Dedifferentiated amniotic fluid mesenchymal stem cell (primary cell): ENCODE data around the gene SPARCL1.
"Not testable (repeated sequence)": the region's sequence is repeated elsewhere in the genome, so short reads cannot be mapped to it uniquely, and the experiment has no call there.

Experiments used
- DNase-seq: peaks from one replicate; pipeline ENCODE4 v3.0.0-alpha.2; 2016; ENCODE audit errors: extremely low spot score

Gene SPARCL1, protein sequence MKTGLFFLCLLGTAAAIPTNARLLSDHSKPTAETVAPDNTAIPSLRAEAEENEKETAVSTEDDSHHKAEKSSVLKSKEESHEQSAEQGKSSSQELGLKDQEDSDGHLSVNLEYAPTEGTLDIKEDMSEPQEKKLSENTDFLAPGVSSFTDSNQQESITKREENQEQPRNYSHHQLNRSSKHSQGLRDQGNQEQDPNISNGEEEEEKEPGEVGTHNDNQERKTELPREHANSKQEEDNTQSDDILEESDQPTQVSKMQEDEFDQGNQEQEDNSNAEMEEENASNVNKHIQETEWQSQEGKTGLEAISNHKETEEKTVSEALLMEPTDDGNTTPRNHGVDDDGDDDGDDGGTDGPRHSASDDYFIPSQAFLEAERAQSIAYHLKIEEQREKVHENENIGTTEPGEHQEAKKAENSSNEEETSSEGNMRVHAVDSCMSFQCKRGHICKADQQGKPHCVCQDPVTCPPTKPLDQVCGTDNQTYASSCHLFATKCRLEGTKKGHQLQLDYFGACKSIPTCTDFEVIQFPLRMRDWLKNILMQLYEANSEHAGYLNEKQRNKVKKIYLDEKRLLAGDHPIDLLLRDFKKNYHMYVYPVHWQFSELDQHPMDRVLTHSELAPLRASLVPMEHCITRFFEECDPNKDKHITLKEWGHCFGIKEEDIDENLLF

DNA sequence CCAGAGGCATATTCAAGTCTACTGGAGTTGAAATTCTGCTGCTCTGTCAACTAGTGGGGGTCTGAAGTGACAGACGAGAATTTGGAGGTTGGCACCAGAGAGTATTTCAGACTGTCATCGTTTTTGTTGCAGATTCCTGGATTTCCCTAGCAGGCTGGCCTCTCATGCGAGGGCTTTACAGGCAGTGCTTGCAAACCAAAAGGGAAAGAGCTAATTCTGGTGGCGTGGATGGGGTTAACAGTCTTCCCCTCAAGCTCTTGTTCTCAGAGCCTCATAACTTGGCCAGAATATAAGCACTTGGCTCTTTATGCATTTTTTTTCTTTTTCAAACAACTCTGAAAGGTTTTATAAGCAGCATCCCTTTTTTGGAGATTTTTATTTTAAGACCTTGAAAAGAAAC lies at the start of gene SPARCL1:
Gene SPARCL1 (minus strand): TSS at position 190 of the 400 bp plus-strand sequence. CDS start 29,802 bp downstream, outside the sequence.
- DNase-seq, result no peak

DNA sequence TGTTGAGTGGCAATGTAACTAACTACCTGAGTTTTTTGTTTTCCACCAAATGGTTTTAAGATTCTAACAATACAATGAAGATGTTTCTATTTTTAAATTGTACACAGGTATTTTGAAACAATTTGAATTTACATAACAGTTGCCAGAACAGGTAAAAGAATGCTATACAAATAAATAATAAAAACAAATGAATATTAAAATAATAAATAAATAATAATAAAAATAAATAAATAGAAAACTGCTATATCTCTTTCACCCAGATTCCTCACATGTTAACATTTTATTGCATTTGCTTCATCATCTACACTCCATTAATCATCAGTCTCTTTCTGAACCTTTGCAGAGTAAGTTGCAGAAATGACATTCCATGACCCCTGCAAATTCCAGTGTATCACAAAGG lies 46.8 kb upstream of the SPARCL1 start:
- DNase-seq, result no peak

DNA sequence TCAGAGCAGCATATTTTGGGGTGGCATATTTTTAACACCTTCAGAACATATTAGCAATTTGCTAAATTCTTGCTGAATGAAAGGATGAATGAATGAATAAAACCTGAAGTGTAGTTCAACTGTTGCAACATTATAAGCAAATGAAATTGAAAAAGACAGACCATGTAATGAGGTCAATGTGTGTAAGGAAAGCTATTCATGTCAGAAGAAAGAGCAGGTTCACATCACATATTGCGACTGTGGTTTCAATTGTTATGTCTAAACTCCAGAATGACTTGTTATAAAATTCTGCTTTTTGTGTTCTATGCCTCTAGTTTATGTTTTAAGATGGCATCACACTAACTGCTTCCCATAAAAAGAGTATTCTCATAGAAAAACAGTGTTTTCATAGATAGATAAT lies 46.2 kb upstream of the SPARCL1 start:
- DNase-seq, result no peak

DNA sequence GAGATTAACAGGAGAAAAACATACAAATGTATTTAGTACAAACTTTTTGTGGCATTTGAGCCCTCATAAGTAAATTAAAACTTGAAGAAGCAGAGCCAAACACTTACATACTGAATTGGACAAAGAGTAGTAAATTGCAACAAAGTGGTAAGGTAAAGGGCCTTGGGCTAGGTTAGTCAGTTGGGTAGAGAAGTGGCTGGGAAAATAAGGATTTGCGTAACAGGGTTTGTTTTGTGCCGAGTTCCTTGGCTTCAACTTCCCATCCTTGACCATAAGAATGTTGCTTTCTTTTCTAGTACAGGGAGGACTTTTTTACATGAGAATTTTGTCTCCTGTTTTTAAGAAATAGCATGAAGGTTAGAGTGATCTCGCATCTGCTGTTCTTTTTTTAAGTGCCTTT lies 45.8 kb upstream of the SPARCL1 start:
- no peak for DNase-seq

DNA sequence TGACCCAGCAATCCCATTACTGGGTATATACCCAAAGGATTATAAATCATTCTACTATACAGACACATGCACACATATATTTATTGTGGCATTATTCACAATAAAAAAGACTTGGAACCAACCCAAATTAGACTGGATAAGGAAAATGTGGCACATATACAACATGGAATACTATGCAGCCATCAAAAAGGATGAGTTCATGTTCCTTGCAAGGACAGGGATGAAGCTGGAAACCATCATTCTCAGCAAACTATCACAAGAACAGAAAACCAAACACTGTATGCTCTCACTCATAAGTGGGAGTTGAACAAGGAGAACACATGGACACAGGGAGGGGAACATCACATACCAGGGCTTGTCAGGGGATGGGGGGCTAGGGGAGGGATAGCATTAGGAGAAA lies 45.2 kb upstream of the SPARCL1 start:
- DNase-seq, result not testable (repeated sequence)

DNA sequence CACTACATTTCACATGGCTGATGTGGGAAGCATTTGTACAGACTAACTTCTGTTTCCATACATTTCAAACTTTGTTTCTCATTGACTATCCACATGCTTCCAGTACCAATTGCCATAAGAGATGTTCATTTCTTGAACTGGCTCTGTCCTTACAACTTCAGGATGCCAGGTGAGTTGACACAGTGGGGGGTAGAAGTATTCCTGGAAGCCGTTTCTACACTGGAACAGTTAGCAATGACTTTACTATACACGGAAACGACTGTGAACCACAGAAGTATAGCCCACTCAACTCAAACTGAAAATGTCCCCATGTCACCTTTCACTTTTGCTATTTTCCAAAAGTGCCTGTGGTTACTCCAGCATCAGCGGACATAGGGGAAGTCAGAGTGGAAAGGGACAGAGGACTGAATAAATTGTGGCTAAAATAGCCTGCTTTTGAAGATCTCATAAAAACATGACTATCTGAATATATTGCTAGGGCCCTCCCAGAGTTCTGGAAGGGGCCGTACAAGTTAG lies 41.2 kb upstream of the SPARCL1 start:
- DNase-seq, result no peak

DNA sequence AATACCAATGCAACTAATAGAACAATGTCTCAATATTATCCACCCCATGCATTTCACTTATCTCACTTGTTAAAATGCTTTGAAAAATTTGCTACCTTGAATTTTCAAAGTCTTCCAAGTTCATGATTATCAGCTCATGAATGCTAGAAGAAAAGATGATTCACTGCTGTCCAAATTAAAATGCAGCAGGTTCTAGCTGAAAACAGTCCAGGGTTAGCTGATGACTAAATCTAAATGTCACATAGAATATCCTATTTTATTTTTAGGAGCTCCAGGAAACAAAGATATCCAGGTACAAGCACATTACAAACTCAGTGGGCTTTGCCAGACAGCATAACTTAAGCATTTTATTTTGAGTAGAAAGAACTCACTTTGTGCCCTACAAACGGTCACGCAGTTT lies 38.0 kb upstream of the SPARCL1 start:
- DNase-seq, result no peak

DNA sequence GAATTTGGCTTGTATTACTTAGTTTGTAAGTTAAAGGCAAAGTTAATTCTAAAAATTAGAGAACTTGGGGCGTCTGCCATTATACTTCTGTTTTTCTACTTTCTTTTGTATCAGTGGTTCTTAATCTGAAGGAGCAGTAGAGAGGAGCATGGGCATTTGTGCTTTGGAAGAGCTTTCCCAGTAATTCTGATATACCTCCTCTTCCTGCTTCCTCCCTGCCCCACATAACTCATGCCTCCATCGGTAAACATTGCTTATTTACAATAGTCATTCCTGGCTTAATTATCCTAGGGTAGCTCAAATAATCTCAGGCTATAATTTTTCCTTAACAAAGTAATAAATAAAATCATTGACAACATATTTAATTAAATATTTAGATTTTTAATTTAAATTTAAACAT lies 37.1 kb upstream of the SPARCL1 start:
- no peak for DNase-seq

DNA sequence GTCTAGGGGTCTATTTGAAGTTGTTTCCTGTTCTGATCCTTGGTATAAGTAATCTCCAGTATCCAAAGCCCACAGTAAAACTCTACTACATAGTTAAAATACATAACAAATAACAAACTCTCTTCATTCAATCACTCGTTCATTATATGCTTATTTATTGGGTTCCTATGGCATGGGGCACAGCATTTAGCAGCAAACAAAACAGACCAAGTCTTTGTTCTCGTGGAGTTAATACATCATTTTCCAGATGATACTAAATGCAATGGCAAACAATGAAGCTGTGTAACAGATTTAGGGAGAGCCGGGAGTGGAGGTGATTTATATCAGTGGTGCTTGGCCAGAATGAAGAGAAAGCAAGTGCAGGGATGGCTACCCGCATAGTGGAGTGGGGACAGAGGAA lies 36.6 kb upstream of the SPARCL1 start:
- DNase-seq, result no peak

DNA sequence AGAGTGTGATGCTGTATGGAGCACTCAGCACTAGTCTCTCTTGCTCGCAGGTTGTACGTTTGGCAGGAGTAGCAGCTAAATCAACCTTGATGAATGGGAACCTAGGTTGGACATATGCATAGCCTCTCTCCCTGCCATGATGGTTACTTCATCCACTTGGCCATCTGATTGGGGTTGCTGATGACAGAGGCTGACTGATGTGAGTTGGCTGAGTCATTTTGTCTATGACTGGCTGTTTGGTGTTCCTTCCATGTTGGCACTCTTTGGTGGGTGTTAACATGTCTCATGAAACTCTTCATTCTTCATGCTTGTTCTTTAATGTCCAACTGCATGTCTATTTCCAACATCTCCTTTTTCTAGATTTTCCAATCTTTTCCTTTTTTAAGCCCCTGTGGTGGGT lies 31.6 kb upstream of the SPARCL1 start:
- DNase-seq, result no peak

DNA sequence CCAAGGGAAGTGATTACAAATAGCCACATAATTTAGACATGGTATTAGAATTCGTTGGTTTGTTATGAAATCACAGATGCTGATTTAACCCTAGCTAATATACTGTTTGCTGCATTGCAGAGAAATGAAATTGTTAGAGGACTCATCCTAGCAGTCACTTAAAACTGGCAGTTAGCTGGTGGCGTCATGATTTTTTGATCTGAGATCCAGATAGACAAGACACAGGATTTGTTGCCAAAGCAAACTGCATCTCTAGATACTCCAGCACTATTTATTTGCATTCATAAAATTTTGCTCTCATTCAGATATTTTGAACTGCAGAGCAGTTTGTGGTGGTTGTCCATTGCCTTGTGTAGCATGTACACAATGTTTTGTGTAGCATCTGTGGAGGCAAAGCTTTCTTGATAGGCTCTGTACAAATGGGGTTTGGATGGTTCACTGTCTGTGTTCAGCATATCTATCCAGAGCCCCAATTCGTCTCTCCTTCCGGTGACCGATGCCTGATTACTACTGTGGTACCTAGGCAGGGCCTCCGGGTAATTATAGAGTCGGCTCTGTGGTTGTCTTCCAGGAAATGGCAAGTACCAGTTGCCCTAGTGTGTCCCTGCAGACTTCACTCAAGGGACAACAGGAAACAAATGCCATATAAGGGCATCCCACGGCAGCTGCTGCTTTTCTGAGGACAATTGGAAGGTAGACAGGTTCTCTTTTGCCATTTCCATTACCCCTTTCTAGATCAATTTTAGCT lies 30.1 kb upstream of the SPARCL1 start:
- no peak for DNase-seq

DNA sequence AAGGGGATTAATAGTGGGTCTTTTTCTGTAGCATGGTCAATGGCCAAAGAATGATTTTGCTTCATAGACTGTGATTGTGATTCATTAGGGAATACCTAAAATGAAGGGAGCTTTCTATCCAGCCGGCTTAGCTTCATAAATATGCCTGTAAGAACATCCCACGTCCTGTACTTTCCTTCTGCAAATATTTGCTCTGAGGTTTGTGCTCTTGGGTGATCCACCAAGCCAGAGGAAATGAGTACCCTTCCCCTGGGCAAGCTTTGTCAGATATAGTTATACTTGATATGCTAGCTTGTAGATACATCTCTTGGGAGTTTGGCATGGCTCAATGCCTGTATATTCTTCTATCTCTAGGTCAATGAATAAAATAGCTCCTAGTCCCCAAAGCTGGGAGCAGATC lies 28.2 kb upstream of the SPARCL1 start:
- DNase-seq, result no peak

DNA sequence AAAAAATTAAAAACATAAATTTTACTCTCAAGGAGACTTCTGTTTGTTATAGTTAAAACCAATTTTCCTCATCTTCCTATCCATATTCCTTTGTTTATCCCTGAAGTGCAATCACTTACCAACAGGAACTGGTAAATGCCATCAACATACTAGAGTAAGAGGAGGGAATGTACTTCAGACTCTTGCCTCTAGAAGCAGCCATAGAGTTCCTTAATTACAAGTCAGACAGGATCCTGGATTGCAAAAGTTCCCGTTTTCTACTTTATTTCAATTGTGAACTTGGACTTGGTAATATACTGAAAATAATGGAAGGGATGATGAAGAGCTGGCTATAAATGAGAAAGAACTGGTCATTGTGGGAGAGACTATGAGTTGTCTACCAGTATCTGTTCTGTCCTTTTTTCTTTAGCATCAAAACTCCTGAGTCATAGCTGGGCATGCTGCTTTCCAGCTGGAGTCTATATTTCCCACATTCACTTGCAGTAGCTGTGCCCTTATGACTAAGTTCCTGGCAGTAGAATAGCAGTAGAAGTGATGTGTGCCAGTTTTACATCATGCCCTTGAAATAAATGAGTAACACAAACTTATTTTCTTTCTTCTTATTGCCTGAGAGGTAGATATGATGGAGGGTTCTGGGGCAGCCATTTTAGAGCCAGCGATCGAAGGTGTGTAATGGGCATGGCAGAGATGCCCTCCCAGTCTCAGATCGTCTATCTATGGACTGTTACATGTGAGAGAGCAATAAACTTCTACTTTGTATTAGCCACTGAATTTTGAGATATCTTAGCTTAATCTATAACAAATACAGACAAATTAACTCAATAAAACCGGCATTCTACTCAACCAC lies 26.8 kb upstream of the SPARCL1 start:
- peak; percentile 81 for DNase-seq

DNA sequence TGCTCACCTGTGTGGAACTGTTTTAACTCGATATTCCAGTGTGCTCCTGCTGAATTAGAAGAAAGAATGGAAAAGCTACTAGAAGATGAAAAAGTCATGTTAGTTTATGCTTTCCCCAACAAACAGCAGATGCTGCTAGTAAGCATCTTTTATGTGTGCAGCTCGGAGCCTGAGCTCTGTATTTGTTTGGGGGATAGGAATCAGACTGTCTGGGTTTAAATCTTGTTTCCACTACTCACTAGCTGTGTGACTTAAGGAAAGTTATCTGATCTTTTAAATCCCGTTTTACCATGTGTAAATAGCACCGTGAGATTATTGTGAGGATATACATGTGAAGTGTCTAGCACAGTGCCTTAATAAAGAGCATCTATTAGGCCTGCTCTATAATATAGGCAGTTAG lies 24.0 kb upstream of the SPARCL1 start:
- DNase-seq, result no peak

DNA sequence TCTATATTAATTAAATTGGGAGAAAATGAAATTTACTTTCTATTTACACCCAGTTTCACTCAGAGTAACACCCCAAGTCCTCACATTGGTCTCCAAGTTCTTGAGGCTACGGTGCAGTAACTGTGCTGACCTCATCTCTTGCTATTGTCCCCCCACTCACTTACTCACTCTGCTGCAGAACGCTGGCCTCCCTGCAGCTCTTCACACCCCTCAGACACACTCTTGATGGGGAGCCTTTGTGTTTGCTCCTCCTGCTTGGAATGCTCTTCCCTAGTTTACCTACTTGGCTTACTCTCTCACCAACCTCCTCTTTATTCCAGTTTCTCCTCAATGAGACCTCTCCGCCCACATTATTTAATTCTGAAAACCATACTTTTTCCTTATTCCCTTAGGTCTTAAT lies 22.2 kb upstream of the SPARCL1 start:
- no peak for DNase-seq

DNA sequence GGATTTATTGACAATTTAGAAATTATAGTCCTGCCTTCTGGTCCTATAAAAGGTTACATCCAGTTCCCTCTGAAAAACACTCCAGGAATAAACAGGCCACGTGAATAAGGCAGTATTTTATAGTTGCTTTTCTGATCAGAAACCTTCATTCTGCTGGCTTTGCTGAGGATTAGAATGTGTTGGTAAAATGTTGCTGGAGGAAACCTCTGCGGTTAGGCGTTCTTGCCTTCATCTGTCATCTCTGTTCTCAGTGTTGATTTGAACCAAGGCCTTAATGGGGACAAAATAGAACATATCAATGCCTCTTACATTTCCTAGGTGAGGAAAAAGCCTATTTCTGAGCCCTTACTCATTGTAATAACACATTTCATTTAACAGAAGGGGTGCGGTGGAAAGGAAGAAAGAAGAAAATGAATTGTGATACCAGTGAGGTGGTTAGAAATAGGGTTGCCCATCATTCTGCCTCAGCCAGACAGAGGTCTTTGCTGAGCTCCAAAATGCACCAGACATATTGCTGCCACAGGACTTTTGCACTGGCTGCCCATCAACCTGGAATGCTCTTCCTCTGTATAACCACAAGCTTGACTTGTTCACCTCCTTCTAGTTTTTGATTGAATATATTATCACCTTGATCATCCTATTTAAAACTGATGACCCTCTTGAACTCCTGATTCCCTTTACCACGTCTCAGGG lies 18.0 kb upstream of the SPARCL1 start:
- DNase-seq, result no peak

DNA sequence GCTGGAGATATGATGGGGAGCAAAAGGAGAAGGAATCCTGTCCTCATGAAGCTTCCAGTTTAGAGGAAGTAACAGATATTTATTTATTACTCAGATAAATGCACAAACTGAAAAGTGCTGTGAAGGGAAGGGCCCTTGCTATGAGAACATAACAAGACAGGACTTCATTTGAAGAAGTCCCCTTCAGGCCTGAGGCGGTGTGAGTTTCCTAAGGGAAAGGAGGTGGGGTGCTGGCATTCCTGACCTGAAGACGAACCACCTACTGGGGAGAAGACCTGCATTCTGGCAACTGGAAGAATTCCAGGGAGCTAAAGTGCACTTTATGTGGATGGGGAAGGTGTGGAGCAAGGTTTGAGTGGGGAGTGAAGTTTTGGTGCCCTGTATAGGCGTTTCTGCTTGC lies 15.9 kb upstream of the SPARCL1 start:
- no peak for DNase-seq

DNA sequence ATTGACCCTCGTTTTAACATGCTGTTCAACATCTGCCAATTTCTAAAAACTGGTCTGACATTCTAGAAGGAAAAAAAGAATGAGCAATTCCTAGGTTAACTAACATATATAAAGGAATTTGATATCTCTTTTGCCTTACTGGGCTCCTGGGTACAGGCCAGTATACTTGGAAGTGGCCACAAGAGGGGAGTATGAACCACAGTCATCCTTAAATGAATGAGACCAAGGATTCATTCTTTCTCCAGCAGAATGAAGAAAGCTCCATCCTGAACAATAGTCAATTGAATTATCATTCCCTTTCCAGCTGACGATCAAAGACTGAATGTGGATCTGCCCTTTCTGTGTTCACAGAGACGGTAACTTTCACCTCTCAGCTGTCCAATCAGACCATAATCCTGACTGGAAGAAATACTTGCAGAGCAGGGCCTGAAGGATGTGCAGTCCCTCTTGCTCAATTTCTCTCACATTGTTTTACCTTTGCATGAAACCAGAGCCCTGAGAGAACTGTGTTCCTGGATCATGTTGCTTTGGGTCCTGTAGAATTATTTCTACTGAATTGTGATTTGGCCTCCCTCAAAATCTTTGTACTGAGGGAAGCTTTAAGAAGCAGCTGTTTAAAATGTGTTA lies 14.8 kb upstream of the SPARCL1 start:
- DNase-seq, result no peak

DNA sequence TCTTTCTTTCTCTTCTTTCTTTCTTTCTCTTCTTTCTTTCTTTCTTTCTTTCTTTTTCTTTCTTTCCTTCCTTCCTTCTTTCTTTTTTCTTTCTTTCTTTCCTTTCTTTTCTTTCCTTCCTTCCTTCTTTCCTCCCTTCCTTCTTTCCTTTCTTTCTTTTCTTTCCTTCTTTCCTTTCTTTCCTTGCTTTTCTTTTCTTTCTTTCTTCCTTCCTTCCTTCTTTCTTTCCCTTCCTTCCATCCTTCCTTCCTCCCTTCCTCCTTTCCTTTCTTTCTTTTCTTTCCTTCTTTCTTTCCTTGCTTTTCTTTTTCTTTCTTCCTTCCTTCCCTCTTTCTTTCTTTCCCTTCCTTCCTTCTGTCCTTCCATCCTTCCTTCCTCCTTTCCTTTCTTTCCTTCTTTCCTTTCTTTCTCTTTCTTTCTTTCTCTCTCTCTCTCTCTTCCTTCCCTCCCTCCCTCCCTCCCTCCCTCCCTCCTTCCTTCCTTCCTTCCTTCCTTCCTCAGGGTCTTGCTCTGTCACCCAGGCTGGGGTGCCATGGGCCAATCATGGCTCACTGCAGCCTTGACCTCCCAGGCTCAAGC lies 13.6 kb upstream of the SPARCL1 start:
- DNase-seq, result no peak
